HG03066 (cell line): ENCODE data around the gene KCNMA1.

Experiments used
- ATAC-seq: cut with Tn5 transposase; IDR thresholded peaks from one replicate; pipeline ENCODE4 v1.9.1; 2021; ENCODE audit warnings: low read depth; ENCODE audit not compliant: unreplicated experiment

The KCNMA1 gene

GRCh38 chr10:77385315-77385714 is 252.3 kb downstream of the KCNMA1 start:
- ATAC-seq: no peak

- no peak for ATAC-seq
Observed at GRCh38 chr10:77383861-77384553, 253.6 kb downstream of the KCNMA1 start.

DNA sequence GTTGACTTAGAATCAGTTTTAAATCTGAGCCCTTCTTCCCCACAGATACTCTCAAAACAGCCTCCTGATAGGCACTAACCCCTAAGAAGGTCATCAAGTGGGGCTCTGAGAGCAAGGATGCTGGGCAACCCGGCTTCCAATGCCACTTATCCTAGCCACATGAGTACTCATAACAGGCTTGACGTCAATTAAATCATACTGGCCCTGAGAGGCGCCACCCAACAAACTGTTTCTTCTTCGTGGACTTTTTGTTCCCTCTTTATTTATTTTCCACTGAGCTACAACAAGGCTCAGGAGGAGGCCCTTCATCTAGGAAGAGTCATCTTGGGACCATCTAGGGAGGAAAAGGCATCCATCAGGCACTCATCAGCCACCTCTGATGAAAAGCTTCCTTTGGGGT is 255.9 kb downstream of the KCNMA1 start:
- ATAC-seq: no peak

DNA sequence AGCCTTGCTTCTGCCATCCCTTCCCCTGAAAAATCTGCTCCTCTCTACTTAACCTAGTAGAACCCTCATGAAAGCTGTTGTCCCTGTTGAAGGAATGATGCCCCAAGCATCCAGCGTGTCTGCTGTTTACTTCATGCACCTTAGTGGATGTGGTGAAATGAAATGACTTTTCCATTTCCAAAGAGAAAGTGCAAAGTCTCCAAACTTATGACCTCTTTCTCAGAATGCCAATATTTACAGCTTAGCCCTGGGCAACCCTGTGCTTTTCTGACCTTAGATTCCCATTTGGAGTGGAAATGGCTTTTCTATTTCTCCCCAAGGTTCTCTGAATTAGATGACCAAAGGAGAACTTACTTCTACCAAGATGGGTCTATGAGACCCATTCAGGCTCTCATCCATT is 256.9 kb downstream of the KCNMA1 start:
- no peak for ATAC-seq

GRCh38 chr10:77380191-77380590 is 257.4 kb downstream of the KCNMA1 start:
- no peak for ATAC-seq

DNA sequence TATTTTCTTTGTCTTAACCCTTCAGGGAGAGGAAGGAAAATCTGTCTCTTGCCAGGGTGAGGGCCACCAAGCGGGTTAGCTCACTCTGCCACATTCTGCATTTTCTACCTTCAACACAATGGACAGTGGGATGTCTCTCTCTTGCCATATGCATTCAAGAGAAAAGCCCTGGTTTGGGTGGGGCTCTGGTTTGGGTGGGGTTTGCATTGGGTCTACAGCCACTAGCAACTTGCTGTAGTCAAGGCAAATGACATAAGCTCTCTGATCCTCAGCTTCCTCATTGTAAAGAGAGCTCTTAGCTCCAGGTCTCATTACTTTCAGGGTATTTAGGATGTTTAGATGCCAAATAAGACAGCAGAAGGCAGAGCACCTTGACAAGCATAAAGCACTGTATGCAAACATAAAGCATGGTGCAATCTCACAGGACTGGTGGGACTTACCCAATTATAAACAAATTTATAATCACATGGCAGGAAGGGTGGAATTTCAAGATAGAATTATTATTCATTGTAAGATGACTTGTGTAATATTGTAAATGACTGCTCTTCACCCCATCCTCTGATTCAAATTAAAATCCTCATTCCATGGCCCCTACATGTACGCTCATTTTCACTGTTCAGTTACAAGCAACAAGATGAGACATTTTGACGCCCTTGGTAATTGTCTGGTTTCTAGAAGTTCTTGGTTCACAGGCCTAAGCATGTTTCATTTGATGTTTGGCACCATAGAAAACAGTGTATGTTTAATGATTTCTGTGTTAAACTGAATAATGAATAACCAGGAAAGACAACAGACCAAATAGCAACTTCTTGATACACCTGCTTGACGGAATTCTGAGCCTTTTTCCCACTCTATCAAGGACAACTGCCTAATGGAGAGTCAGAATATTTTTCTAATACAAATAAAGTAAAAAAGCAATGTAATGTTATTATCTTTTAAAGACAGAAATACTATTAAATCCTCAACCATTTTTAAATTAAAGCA is 258.9 kb downstream of the KCNMA1 start:
- no peak for ATAC-seq

GRCh38 chr10:77377678-77378352 is 259.8 kb downstream of the KCNMA1 start:
- ATAC-seq: no peak

GRCh38 chr10:77377034-77377433 is 260.6 kb downstream of the KCNMA1 start:
- no peak for ATAC-seq

- no peak for ATAC-seq
Observed at GRCh38 chr10:77374189-77374656, 263.4 kb downstream of the KCNMA1 start.

DNA sequence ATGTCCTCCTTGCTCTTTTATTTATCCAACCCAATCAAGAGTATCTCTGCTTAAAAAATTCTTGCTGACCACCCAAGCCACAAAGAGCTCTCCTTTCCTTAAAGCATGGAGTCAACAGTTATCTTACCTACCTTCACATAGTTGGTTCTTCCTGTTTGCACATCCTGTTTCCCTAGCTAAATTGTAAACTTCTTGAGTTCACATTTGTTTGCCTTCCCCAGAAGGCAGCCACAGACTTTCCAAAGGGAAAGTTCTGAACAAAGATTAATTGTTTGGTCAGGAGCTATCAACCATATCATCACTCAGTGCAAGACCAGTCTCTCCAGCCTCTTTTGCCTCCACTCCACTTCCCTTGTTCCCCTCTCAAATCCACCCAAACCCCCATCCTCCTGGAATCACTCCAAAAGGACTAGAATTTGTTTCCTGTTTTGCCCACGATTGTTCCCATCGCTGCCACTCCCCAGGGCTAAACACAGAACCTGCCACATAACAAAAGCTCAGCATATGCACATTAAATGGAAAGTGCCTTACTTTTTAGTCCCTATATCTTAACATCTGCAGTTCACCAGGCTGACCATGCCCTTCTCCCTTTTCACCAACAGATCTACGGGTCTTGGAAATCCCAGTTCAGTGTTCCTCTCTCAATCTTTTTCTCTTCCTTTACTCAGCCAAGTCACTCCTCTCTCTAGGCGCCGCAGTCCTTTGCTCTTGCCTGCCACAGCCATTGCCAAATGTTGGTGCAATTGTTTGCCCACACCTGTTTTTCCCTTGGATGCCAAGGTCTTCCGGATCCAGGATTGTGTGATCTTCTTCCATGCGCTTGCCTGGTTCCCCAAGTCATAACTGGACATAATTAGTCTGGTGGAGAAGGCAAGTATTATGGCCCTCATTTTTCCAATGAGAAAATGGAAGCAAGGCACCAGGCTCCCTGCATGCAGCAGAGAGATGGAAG is 265.5 kb downstream of the KCNMA1 start:
- ATAC-seq: no peak

DNA sequence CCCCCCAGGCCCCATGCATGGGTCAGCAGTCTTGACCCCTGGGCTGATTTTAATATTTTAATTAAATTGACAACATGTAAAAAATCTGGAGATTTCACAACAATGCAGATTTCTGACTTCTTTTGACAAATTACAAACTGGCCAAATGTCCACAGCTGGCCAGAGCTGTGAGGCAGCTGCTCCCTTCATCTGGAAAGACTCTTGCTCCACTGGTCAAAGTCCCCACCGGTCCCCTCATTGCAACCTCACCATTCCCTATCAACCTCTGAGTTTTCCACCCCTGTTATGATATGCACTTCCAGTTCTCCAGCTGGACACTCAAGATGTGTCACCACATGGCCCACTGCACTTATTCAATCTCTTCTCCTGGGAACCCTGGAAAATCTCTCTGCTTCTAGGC is 266.2 kb downstream of the KCNMA1 start:
- no peak for ATAC-seq

GRCh38 chr10:77368006-77368405 is 269.6 kb downstream of the KCNMA1 start:
- ATAC-seq: no peak

DNA sequence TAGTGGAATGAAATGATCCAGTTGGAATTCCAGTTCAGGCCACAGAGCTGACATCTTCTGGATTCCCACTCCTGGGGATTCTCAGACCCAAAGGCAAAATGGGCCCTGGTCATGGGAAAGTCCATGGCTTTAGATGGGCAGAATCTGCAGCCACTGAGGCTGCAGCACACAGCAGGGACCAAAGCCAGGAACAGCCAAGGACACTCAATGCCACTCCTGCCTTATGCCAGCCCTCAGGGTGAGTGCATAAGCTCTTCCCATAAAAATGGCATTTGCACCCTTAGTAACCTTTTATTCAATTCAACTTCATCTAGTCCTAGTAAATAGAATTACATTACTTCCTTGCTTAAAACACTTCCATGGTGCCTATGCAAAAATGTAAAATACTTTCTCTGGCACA is 274.4 kb downstream of the KCNMA1 start:
- ATAC-seq: no peak

DNA sequence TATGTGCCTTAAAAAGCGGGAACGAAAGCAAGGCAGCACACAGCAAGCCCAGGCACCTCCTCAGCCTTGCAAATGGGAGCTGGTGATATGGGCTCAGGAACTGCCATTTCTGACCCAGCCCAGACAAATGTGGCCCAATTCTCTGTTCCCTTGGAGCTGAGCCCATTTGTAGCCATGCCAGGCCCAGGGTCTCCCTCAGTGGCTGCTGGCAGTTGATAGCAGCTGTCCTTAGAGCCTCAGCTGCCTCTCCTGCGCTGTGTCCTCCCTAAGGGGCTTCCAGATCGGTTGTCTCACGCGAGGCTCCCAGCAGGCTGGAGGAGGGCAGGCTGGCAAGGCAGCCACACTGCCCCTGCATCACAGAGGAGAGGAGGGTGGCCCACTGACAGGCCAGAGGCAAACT is 275.8 kb downstream of the KCNMA1 start:
- ATAC-seq: no peak

GRCh38 chr10:77361426-77361825 is 276.2 kb downstream of the KCNMA1 start:
- ATAC-seq: no peak

- no peak for ATAC-seq
Observed at GRCh38 chr10:77360835-77361234, 276.8 kb downstream of the KCNMA1 start.

GRCh38 chr10:77359950-77360520 is 277.6 kb downstream of the KCNMA1 start:
- no peak for ATAC-seq

DNA sequence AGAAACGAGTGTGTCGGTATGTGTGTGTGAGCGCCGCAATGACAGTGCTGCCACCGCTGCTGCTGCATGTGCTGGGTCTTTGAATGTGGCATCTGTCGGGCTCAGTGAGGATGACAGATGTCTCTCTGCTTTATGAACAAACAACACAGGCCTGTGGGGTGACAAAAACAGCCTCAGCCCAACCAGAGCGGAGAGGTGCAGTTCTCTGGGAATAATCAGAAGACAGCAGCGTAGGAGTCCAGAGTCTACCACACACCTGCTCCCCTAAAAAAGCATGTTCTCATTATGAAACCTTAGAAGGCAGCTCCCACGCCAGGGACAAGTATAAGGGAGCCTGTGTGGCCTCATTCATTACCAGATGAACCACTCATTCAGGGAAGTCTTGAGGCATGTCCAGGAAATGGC is 278.3 kb downstream of the KCNMA1 start:
- ATAC-seq: no peak

DNA sequence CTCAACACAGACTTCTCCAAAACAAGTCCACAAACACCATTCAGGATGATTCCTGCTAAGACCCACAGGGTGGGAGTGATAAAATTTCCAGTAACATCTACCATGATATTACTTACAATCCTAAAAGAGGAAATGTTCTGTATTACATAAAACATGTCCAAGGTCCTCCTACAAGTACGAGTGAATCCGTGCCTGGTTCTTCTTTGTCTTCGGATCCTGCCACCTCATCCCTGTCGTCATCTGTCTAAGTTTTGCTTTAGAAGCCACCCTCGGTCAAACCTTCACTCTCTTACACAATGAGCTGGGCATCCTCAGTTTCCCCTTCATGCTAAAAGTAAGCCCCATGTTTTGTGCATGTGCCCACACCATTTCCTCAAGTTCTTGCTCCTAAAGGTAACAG is 279.0 kb downstream of the KCNMA1 start:
- no peak for ATAC-seq
